Measurements from ENCODE around the gene TUBB4A. TPM values are rescaled to one million over a fixed set of nuclear protein-coding genes. Genes with fewer than 3 reads are reported as not detected.
A peak's percentile ranks its signal among the peaks of the same experiment; 100 is the strongest.

TUBB4A gene
- total and polyA plus RNA-seq, 10 of the 15 experiments (the other 5 are each of a cell fraction or from before 2014, with no cell fraction given): 0.29 to 22.4 (median 3.8) TPM

DNA sequence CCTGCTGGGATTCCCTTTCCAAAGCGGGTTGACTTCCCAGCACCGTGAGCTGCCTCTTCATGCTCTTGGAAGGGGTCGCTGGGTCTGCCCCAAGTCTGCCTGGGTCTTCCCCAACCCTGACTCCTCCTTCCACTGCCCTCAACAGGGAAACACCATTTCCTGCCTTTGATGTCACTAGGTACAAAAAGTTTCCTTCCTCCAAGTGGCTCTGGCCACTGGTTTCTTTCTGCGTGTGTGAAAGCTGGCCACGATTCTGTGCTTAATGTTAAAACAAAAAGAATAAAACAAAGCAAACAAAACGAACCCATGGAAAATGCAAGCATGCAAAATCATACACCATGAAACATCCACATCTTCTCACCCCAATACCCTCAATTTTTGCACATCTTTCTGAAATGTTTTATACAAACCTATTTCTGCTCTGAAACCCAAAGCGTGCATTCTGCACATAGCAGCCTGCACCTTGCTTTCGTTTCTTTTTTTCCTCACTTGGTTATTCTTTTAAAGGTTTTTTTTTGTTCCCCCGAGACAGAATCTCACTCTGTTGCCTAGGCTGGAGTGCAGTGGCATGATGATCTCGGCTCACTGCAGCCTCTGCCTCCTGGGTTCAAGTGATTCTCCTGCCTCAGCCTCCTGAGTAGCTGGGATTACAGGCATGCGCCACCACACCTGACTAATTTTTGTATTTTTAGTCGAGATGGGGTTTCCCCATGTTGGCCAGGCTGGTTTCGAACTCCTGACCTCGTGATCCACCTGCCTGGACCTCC is 16.2 kb upstream of the TUBB4A start (continued):
- TF ChIP-seq, protein P1, sequence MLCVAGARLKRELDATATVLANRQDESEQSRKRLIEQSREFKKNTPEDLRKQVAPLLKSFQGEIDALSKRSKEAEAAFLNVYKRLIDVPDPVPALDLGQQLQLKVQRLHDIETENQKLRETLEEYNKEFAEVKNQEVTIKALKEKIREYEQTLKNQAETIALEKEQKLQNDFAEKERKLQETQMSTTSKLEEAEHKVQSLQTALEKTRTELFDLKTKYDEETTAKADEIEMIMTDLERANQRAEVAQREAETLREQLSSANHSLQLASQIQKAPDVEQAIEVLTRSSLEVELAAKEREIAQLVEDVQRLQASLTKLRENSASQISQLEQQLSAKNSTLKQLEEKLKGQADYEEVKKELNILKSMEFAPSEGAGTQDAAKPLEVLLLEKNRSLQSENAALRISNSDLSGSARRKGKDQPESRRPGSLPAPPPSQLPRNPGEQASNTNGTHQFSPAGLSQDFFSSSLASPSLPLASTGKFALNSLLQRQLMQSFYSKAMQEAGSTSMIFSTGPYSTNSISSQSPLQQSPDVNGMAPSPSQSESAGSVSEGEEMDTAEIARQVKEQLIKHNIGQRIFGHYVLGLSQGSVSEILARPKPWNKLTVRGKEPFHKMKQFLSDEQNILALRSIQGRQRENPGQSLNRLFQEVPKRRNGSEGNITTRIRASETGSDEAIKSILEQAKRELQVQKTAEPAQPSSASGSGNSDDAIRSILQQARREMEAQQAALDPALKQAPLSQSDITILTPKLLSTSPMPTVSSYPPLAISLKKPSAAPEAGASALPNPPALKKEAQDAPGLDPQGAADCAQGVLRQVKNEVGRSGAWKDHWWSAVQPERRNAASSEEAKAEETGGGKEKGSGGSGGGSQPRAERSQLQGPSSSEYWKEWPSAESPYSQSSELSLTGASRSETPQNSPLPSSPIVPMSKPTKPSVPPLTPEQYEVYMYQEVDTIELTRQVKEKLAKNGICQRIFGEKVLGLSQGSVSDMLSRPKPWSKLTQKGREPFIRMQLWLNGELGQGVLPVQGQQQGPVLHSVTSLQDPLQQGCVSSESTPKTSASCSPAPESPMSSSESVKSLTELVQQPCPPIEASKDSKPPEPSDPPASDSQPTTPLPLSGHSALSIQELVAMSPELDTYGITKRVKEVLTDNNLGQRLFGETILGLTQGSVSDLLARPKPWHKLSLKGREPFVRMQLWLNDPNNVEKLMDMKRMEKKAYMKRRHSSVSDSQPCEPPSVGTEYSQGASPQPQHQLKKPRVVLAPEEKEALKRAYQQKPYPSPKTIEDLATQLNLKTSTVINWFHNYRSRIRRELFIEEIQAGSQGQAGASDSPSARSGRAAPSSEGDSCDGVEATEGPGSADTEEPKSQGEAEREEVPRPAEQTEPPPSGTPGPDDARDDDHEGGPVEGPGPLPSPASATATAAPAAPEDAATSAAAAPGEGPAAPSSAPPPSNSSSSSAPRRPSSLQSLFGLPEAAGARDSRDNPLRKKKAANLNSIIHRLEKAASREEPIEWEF (IDR thresholded peaks at IDR 0.05; ENCODE audit: insufficient replicate concordance, low read depth, low read length): no peak
- TF ChIP-seq MTA3 (IDR thresholded peaks at IDR 0.05; ENCODE audit: borderline replicate concordance, low read length): peak; percentile 52; the same call in 1 of the 2 replicates
- TF ChIP-seq BCL11A (IDR thresholded peaks at IDR 0.05; ENCODE audit: low read depth, low read length): 0 out of 2 replicates have a peak, but pooled peaks have one; percentile 46
- TF ChIP-seq NFYA (IDR thresholded peaks at IDR 0.05; ENCODE audit: borderline replicate concordance, low read depth, low read length): no peak
- peak; percentile 87 to 92; a peak in 3 of 4 replicates for TF ChIP-seq IKZF2 (IDR thresholded peaks at IDR 0.05)
- TF ChIP-seq, protein P2, sequence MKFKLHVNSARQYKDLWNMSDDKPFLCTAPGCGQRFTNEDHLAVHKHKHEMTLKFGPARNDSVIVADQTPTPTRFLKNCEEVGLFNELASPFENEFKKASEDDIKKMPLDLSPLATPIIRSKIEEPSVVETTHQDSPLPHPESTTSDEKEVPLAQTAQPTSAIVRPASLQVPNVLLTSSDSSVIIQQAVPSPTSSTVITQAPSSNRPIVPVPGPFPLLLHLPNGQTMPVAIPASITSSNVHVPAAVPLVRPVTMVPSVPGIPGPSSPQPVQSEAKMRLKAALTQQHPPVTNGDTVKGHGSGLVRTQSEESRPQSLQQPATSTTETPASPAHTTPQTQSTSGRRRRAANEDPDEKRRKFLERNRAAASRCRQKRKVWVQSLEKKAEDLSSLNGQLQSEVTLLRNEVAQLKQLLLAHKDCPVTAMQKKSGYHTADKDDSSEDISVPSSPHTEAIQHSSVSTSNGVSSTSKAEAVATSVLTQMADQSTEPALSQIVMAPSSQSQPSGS (IDR thresholded peaks at IDR 0.05; ENCODE audit: low read length): peak; percentile 44; the same call in 1 of the 2 replicates
- TF ChIP-seq POLR2A (IDR thresholded peaks at IDR 0.05; ENCODE audit: low read depth, low read length): no peak; the same call in 1 of the 2 replicates
- TF ChIP-seq, protein P3, sequence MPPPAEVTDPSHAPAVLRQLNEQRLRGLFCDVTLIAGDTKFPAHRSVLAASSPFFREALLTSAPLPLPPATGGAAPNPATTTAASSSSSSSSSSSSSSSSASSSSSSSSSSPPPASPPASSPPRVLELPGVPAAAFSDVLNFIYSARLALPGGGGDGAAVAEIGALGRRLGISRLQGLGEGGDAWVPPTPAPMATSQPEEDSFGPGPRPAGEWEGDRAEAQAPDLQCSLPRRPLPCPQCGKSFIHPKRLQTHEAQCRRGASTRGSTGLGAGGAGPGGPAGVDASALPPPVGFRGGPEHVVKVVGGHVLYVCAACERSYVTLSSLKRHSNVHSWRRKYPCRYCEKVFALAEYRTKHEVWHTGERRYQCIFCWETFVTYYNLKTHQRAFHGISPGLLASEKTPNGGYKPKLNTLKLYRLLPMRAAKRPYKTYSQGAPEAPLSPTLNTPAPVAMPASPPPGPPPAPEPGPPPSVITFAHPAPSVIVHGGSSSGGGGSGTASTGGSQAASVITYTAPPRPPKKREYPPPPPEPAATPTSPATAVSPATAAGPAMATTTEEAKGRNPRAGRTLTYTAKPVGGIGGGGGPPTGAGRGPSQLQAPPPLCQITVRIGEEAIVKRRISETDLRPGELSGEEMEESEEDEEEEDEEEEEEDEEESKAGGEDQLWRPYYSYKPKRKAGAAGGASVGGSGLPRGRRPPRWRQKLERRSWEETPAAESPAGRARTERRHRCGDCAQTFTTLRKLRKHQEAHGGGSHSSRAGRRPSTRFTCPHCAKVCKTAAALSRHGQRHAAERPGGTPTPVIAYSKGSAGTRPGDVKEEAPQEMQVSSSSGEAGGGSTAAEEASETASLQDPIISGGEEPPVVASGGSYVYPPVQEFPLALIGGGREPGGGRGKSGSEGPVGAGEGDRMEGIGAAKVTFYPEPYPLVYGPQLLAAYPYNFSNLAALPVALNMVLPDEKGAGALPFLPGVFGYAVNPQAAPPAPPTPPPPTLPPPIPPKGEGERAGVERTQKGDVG (CRISPR knock-in tag; IDR thresholded peaks at IDR 0.05): no peak
- no peak for TF ChIP-seq PML (IDR thresholded peaks at IDR 0.05; ENCODE audit: low read length)
- TF ChIP-seq RAD21 (IDR thresholded peaks at IDR 0.05; ENCODE audit: insufficient read depth, low read depth, low read length): no peak
- 0 out of 2 replicates have a peak, but pooled peaks have one; percentile 64 for TF ChIP-seq STAT1 (conservative IDR thresholded peaks at IDR 0.05)
- no peak for TF ChIP-seq FOS (IDR thresholded peaks at IDR 0.05; ENCODE audit: borderline replicate concordance, extremely low read depth, insufficient read length)
- TF ChIP-seq HCFC1 (IDR thresholded peaks at IDR 0.05; ENCODE audit: low read length): no peak
- peak; percentile 79 for TF ChIP-seq NFIC (IDR thresholded peaks at IDR 0.05; ENCODE audit: low read depth, low read length)
- peak; percentile 53 to 74 for TF ChIP-seq BHLHE40 (IDR thresholded peaks at IDR 0.05; ENCODE audit: borderline replicate concordance in 1 of 2, low read depth in 2 of 2, low read length in 1 of 2)
- no peak for TF ChIP-seq BRCA1 (IDR thresholded peaks at IDR 0.05; ENCODE audit: low read depth, low read length)
- TF ChIP-seq SMAD5 (IDR thresholded peaks at IDR 0.05; ENCODE audit: low read depth): no peak
- peak; percentile 45 for TF ChIP-seq JUNB (IDR thresholded peaks at IDR 0.05)
- TF ChIP-seq SPI1 (IDR thresholded peaks at IDR 0.05; ENCODE audit: borderline replicate concordance, insufficient read depth, low read depth, low read length): peak; percentile 17; the same call in 1 of the 2 replicates
- TF ChIP-seq ZZZ3 (IDR thresholded peaks at IDR 0.05; ENCODE audit: control insufficient read depth, insufficient read length, low read depth): no peak
- peak; percentile 7; the same call in 1 of the 2 replicates for TF ChIP-seq YY1 (IDR thresholded peaks at IDR 0.05; ENCODE audit: low read depth, low read length)

Data from GM12878 (cell line).